Heart left ventricle (tissue), 13 donors: ENCODE data around the gene CLNK.

Experiments
- POLR2A ChIP-seq, 2 donors: fragments of 450-650 bp; IDR thresholded peaks; one replicate each; pipeline ENCODE4 v1.6.1; 2017; ENCODE audit warnings: antibody characterized with exemption in 2 of 2, mild to moderate bottlenecking in 2 of 2, moderate library complexity in 2 of 2
- TF ChIP-seq, protein P1 (sequence below), 12 donors: fragments of 200-600 bp; sonication (generic) in 4 of 12; IDR thresholded peaks; one replicate each; pipeline versions ENCODE4 v1.5.0 to v1.8.0; 2018 to 2022; ENCODE audit warnings: antibody characterized with exemption in 12 of 12, mild to moderate bottlenecking in 5 of 12
- donor health status: ischemic (EF 13 %, LVEDD 7.1; RV severe dilation, severe dysfunction).
- donor health status: DM: no; HTN: yes; CAD: no.
- donor health status: DM: no; HTN: no; CAD: no.
- donor health status: ischemic (EF 25% LVEDD 6.9; RV normal size, moderate dysfunction).
- donor health status: ischemic (EF 25% LVEDD 5.7; RV mildly dilated, moderate dysfunction).
- donor health status: ischemic (EF 35%, LVEDD 5.7; RV mildly dilated, moderate dysfunction).
- donor health status: nonischemic (EF 11% LVEDD 7.7; RV severe dilation, severe dysfunction).
- donor health status: DM: yes; HTN: yes; CAD: no.
- donor health status: PGD.
- donor health status: ischemic (EF 29% LVEDD 5.4; RV normal size, mild dysfunction).
- donor health status: nonischemic (EF 23%, LVEDD 6.1; RV moderate dilation, normal function).

DNA sequence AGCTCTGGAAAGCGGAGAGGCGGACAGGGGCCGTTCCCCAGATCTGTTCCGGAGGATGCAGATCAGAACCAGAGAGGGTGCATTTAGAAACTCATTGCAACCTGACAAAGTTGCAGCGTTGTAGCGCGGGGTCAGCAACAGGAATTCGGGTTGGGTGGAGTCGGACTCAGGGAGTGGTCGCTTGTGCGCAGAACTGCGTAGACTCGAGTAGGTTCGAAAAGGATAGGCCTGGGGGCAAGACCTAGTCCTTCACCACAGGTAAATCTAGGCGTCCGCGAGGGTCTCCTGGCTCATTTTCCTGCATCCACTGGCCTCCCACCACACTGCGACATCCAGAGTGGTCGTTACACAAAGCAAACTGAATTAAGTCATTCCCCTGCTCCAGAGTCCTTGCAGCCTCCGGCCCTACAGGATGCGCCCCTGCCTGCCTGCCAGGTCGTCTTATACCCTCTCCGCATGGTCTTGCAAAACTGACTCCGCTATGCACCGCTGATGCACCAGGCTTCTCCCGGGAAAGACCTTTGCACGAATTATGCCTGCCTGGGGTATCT lies 222.6 kb downstream of the CLNK start:
- TF ChIP-seq, protein P1, sequence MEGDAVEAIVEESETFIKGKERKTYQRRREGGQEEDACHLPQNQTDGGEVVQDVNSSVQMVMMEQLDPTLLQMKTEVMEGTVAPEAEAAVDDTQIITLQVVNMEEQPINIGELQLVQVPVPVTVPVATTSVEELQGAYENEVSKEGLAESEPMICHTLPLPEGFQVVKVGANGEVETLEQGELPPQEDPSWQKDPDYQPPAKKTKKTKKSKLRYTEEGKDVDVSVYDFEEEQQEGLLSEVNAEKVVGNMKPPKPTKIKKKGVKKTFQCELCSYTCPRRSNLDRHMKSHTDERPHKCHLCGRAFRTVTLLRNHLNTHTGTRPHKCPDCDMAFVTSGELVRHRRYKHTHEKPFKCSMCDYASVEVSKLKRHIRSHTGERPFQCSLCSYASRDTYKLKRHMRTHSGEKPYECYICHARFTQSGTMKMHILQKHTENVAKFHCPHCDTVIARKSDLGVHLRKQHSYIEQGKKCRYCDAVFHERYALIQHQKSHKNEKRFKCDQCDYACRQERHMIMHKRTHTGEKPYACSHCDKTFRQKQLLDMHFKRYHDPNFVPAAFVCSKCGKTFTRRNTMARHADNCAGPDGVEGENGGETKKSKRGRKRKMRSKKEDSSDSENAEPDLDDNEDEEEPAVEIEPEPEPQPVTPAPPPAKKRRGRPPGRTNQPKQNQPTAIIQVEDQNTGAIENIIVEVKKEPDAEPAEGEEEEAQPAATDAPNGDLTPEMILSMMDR (IDR thresholded peaks at IDR 0.05) = no peak
- no peak for TF ChIP-seq POLR2A (IDR thresholded peaks at IDR 0.05)
